Neural progenitor cell (in vitro differentiated cells): ENCODE measurements around the gene GAB2.
A peak's percentile ranks its signal among the peaks of the same experiment; 100 is the strongest.

Experiments used
- CTCF ChIP-seq: fragments of 200-600 bp; sonication (generic); IDR thresholded peaks from 2 replicates; pipeline ENCODE4 v1.5.1; 2017; ENCODE audit warnings: antibody characterized with exemption, mild to moderate bottlenecking
- EZH2 ChIP-seq: fragments of 200-600 bp; sonication (generic); IDR thresholded peaks from 2 replicates; pipeline ENCODE4 v1.6.1; 2017; ENCODE audit warnings: antibody characterized with exemption, mild to moderate bottlenecking, moderate library complexity

- TF ChIP-seq EZH2, result no peak
- TF ChIP-seq CTCF, result peak; percentile 69
Measured at GRCh38 chr11:78228467-78228866, 189.2 kb downstream of the GAB2 start.
